ENCODE results near the gene KLHDC7B.
A peak's percentile ranks its signal among the peaks of the same experiment; 100 is the strongest.

Gene KLHDC7B

DNA sequence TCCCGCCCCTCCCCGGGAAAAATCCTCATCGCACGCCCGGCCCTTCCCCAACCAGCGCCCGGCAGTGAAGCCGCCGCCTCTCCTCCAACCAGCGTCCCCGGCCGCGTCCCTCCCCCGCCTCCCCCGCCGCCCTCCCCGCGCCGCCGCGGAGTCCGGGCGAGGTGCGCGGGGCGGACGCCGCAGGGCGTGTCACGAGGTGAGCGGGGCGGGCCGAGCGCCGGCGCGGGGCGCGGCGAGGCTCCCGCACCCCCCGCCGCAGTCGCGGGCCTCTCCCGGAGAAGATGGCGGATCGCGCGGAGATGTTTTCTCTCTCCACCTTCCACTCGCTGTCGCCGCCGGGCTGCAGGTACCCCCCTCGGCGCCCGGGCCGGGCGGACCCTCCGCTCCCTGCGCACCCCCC, 54.8 kb downstream of the KLHDC7B start, which contains the start of gene MAPK8IP2:
Gene MAPK8IP2 (plus strand): TSS at position 256 of the 400 bp plus-strand sequence. CDS start 26 bp downstream, at position 282.
- TF ChIP-seq, protein P1, sequence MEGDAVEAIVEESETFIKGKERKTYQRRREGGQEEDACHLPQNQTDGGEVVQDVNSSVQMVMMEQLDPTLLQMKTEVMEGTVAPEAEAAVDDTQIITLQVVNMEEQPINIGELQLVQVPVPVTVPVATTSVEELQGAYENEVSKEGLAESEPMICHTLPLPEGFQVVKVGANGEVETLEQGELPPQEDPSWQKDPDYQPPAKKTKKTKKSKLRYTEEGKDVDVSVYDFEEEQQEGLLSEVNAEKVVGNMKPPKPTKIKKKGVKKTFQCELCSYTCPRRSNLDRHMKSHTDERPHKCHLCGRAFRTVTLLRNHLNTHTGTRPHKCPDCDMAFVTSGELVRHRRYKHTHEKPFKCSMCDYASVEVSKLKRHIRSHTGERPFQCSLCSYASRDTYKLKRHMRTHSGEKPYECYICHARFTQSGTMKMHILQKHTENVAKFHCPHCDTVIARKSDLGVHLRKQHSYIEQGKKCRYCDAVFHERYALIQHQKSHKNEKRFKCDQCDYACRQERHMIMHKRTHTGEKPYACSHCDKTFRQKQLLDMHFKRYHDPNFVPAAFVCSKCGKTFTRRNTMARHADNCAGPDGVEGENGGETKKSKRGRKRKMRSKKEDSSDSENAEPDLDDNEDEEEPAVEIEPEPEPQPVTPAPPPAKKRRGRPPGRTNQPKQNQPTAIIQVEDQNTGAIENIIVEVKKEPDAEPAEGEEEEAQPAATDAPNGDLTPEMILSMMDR (conservative IDR thresholded peaks at IDR 0.05): no peak
- no peak for TF ChIP-seq ZFX (IDR thresholded peaks at IDR 0.05)
- H3K27ac ChIP-seq: peak within 1 kb of the TSS; percentile 64

All from C4-2B (cell line).